Chondrocyte (in vitro differentiated cells): ENCODE measurements around the gene SLC1A3. TPM values are rescaled to one million over a fixed set of nuclear protein-coding genes. Genes with fewer than 3 reads are reported as not detected.

Source experiments
- DNase-seq: peaks from one replicate; pipeline ENCODE4 v3.0.0; 2021; ENCODE audit warnings: mixed read lengths, low spot score
- H3K27ac Mint-ChIP-seq: one replicate; pipeline ENCODE4 v1.8.0; 2021; ENCODE audit warnings: mild to moderate bottlenecking, moderate library complexity, mixed read lengths; ENCODE audit not compliant: unreplicated experiment
- H3K27me3 Mint-ChIP-seq: 2 replicates; pipeline ENCODE4 v1.8.0; 2021; ENCODE audit warnings: low read depth, mixed read lengths
- H3K36me3 Mint-ChIP-seq: 2 replicates; pipeline ENCODE4 v1.8.0; 2021; ENCODE audit warnings: low read depth, mixed read lengths
- H3K4me1 Mint-ChIP-seq: 2 replicates; pipeline ENCODE4 v1.8.0; 2021; ENCODE audit warnings: low read depth, mild to moderate bottlenecking, mixed read lengths
- H3K4me3 Mint-ChIP-seq: one replicate; pipeline ENCODE4 v1.8.0; 2021; ENCODE audit warnings: mild to moderate bottlenecking, moderate library complexity, mixed read lengths; ENCODE audit not compliant: unreplicated experiment
- H3K9me3 Mint-ChIP-seq: 2 replicates; pipeline ENCODE4 v1.8.0; 2021; ENCODE audit warnings: low read depth, mixed read lengths
- total RNA-seq: library from RNA; stranded (reverse); gene quantifications from 3 replicates; pipeline ENCODE4 v1.2.1, GENCODE V29; 2021
- TF ChIP-seq, protein P1 (sequence below): fragments of 200-600 bp; sonication (generic); IDR thresholded peaks from 2 replicates; pipeline ENCODE4 v1.5.0; 2021; ENCODE audit warnings: antibody characterized with exemption, mild to moderate bottlenecking, moderate library complexity

Gene SLC1A3
- total RNA-seq, 1 donor from 2014 or later, result 1.8 TPM

DNA sequence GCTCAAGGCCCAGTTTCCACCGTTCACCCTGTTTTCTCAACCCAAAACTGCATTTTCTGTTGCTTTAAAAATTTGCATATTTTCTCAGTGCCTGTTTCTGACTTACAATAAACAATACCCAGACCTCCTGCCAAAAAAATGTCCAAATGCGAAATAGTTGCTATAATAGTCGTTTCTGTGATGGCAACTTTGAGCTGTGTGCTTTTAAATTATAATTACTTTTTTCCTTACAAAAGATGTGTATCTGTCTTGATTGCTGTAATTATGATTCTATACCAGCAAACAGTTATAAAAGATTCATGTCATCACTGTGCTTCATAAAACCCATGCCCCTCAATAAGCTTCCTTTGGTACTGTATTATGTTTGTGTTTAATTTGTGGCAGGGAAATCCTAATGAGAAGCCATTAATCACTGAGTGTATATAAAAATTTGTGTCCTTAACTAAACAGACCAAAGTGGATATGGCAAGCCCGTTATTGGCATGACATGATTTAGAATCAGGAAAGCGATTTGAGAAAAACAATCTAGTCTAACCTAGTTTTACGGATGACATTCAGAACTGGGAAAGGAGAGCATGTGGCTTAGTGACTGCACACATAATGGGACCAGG, 5.4 kb upstream of the SLC1A3 start:
- TF ChIP-seq, protein P1, sequence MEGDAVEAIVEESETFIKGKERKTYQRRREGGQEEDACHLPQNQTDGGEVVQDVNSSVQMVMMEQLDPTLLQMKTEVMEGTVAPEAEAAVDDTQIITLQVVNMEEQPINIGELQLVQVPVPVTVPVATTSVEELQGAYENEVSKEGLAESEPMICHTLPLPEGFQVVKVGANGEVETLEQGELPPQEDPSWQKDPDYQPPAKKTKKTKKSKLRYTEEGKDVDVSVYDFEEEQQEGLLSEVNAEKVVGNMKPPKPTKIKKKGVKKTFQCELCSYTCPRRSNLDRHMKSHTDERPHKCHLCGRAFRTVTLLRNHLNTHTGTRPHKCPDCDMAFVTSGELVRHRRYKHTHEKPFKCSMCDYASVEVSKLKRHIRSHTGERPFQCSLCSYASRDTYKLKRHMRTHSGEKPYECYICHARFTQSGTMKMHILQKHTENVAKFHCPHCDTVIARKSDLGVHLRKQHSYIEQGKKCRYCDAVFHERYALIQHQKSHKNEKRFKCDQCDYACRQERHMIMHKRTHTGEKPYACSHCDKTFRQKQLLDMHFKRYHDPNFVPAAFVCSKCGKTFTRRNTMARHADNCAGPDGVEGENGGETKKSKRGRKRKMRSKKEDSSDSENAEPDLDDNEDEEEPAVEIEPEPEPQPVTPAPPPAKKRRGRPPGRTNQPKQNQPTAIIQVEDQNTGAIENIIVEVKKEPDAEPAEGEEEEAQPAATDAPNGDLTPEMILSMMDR, result no peak
- H3K27me3 Mint-ChIP-seq, result peaks cover 2% of the 10 kb centered on the region
- no peak for DNase-seq
- peaks cover 8% of the 10 kb centered on the region for H3K4me1 Mint-ChIP-seq
- no peak overlapping the region for H3K27ac Mint-ChIP-seq
- no peaks in the 10 kb centered on the region for H3K9me3 Mint-ChIP-seq
- no peaks in the 10 kb centered on the region for H3K36me3 Mint-ChIP-seq
- no peak overlapping the region for H3K4me3 Mint-ChIP-seq

DNA sequence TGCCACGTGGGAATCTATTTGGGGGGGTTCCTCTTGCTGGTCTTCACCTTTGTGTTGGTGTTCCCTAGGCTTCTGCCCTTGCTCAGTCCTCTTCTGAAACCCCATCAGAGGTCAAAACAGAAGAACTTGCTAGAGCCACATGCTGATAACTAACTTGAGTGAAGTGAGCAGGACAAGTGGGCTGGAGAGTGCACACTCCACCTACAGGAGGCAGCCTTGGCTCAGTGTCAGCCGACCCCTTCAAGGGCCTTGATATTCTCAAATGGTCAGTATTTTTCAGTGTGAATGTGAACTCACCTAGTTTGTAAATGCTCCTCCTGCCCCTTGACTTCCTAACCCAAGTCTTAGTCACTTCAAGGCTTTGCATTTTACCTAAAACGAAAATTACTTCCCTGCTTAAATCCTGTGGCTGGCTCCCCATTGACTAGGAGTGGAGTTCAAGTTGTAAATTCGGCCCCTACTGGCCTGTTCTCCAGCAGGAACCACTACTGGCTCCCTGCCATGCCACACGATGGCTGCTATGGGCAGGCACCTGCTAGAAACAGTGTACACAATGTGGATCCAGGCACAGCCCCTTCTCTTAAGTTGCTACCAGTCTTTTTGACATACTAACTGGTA, 3.6 kb upstream of the SLC1A3 start:
- H3K4me3 Mint-ChIP-seq, result no peak overlapping the region
- H3K36me3 Mint-ChIP-seq, result no peaks in the 10 kb centered on the region
- no peaks in the 10 kb centered on the region for H3K9me3 Mint-ChIP-seq
- H3K27ac Mint-ChIP-seq, result no peak overlapping the region
- no peak for DNase-seq
- H3K4me1 Mint-ChIP-seq, result peaks cover 25% of the 10 kb centered on the region
- H3K27me3 Mint-ChIP-seq, result peaks cover 2% of the 10 kb centered on the region
- TF ChIP-seq, protein P1, result no peak

DNA sequence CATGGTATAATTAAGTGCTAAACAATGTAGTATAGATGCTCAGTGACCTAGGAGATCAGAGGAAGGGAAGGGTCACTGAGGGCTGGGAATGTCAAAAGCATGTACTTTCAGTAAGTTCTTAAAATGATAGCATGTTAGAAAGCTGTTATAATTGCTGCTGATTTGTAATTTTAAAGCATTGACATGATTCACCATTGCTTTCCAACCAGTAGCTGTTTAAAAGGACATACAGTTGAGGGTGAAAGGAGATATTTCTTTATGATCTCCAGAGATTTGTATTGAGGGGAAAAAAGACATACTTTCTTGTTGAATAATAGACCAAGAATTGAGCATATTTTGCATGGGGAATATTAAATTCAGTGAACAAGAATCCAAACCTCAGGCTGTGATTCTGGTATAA, 1.2 kb upstream of the SLC1A3 start:
- DNase-seq, result no peak
- TF ChIP-seq, protein P1, result no peak
- Mint-ChIP-seq H3K4me1 (peaks cover 39% of the 10 kb centered on the region), H3K27me3 (peaks cover 2% of the 10 kb centered on the region), H3K27ac (no peak overlapping the region), H3K9me3 (no peaks in the 10 kb centered on the region), H3K36me3 (no peaks in the 10 kb centered on the region), H3K4me3 (no peak overlapping the region)

DNA sequence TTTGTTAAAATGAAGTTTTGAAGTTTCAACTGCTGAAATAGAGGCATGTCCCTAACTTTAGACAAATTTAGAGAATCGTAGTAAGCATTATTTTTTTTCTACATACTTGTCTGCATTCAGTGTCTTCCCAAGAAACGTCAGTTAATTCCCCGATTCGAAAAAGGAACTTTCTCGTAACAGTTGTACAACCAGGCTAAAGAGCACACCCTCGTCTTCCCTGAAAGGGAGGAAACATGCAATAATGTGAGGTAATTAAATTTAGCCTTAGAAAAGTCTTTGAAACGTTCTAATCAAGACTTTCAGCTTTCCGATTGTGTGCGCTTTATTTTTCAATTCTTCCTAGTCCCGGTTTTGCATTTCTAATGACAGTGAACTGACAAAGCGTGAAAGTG, 374 bp upstream of the SLC1A3 start:
- Mint-ChIP-seq H3K27ac (peak overlapping the region; percentile 78), H3K4me3 (peak overlapping the region; percentile 80), H3K36me3 (no peaks in the 10 kb centered on the region), H3K4me1 (peaks cover 39% of the 10 kb centered on the region), H3K9me3 (no peaks in the 10 kb centered on the region), H3K27me3 (peaks cover 2% of the 10 kb centered on the region)
- TF ChIP-seq, protein P1, result no peak
- DNase-seq, result no peak

DNA sequence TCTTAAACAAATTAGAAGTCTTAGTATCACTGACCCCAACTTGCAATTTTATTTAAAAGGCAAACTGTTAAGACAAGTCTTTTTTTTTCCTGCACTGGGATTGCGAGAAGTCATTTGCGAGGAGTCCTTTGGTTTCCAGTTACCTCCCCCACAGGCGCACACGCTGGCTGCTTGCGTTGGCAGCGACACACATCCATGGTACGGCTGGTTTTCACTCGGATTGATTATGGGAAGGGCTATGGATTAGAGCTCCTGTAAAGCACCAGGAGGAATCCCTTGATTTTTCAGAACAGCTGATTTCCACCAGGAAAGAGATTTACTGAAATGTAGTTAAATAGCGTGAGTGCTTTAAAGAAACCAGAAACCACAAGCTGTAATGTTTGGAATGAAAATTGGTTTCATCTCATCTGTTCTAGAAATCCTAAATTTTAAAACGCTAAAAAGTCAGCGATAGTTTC, 737 bp downstream of the SLC1A3 start:
- Mint-ChIP-seq H3K27me3 (peaks cover 2% of the 10 kb centered on the region), H3K4me3 (peak overlapping the region; percentile 80), H3K36me3 (no peaks in the 10 kb centered on the region), H3K9me3 (no peaks in the 10 kb centered on the region), H3K4me1 (peaks cover 39% of the 10 kb centered on the region), H3K27ac (peak overlapping the region; percentile 72)
- TF ChIP-seq, protein P1, result no peak
- no peak for DNase-seq
